Large intestine (tissue), 3 donors: ENCODE measurements around the gene GNG13. TPM values are rescaled to one million over a fixed set of nuclear protein-coding genes. Genes with fewer than 3 reads are reported as not detected.

Experiments used
- DNase-seq, 2 donors: peaks; one replicate each; pipeline versions ENCODE4 v3.0.0 to v3.0.0-alpha.2; 2013
- H3K27ac ChIP-seq: one replicate; pipeline ENCODE4 v1.5.1; 2013; ENCODE audit warnings: low read length
- H3K27me3 ChIP-seq: 2 replicates; pipeline ENCODE4 v1.6.1; 2013; ENCODE audit warnings: low read length; ENCODE audit not compliant: control insufficient read depth, insufficient read depth
- H3K36me3 ChIP-seq: 2 replicates; pipeline ENCODE4 v1.6.1; 2013; ENCODE audit warnings: low read length; ENCODE audit not compliant: control insufficient read depth, insufficient read depth
- H3K4me1 ChIP-seq: one replicate; pipeline ENCODE4 v1.6.1; 2013; ENCODE audit warnings: low read length; ENCODE audit not compliant: control insufficient read depth, insufficient read depth
- H3K4me3 ChIP-seq: one replicate; pipeline ENCODE4 v1.5.1; 2013; ENCODE audit warnings: low read length
- H3K9me3 ChIP-seq: one replicate; pipeline ENCODE4 v1.6.1; 2013; ENCODE audit warnings: mild to moderate bottlenecking, low read depth, low read length, moderate library complexity; ENCODE audit not compliant: control insufficient read depth
- WGBS: methylation state at CpG from one replicate; pipeline ENCODE4 v1.1.5; 2013; ENCODE audit warnings: low lambda C conversion rate; ENCODE audit not compliant: insufficient coverage; 5-methylcytosine and 5-hydroxymethylcytosine counted together
- polyA plus RNA-seq: library from polyadenylated mRNA; unstranded; fragments of 120-200 nt; gene quantifications from one replicate; pipeline ENCODE4 v1.2.1, GENCODE V29; 2013

Gene GNG13
- polyA plus RNA-seq, 1 donor: 0.81 TPM

GRCh38 chr16:794091-794822 lies 6.3 kb downstream of the GNG13 start:
- DNase-seq: no peak
- H3K9me3 ChIP-seq: peaks cover 8% of the 10 kb centered on the region

GRCh38 chr16:793414-793813 lies 7.1 kb downstream of the GNG13 start:
- H3K4me3 ChIP-seq: no peak overlapping the region
- H3K27ac ChIP-seq: no peak overlapping the region
- H3K4me1 ChIP-seq: peaks cover 3% of the 10 kb centered on the region
- peaks cover 15% of the 10 kb centered on the region for H3K36me3 ChIP-seq
- peaks cover 8% of the 10 kb centered on the region for H3K9me3 ChIP-seq
- no peaks in the 10 kb centered on the region for H3K27me3 ChIP-seq
- no CpG with 5 or more reads among the region's 8 CpGs for WGBS
- DNase-seq: no peak

More at GRCh38 chr16:794091-794822, 6.3 kb downstream of the GNG13 start:
- WGBS: no CpG with 5 or more reads among the region's 40 CpGs
- Histone ChIP-seq H3K4me3 (no peak overlapping the region), H3K4me1 (peaks cover under 1% of the 10 kb centered on the region), H3K36me3 (peaks cover 15% of the 10 kb centered on the region), H3K27me3 (peaks cover 6% of the 10 kb centered on the region), H3K27ac (no peak overlapping the region)

- WGBS: no CpG with 5 or more reads among the region's 46 CpGs
- H3K36me3 ChIP-seq: peaks cover 15% of the 10 kb centered on the region
Observed at GRCh38 chr16:792221-792995, 8.1 kb downstream of the GNG13 start.

GRCh38 chr16:791131-791530 lies 9.4 kb downstream of the GNG13 start:
- no peak overlapping the region for H3K4me3 ChIP-seq
- peaks cover 7% of the 10 kb centered on the region for H3K4me1 ChIP-seq
- peaks cover 6% of the 10 kb centered on the region for H3K9me3 ChIP-seq
- no peaks in the 10 kb centered on the region for H3K27me3 ChIP-seq
- WGBS: no CpG with 5 or more reads among the region's 23 CpGs
- H3K27ac ChIP-seq: no peak overlapping the region
- no peak for DNase-seq
- peaks cover 21% of the 10 kb centered on the region for H3K36me3 ChIP-seq

More at GRCh38 chr16:792221-792995, 8.1 kb downstream of the GNG13 start:
- H3K4me3 ChIP-seq: no peak overlapping the region
- H3K4me1 ChIP-seq: peaks cover 3% of the 10 kb centered on the region
- no peaks in the 10 kb centered on the region for H3K27me3 ChIP-seq
- H3K27ac ChIP-seq: no peak overlapping the region
- H3K9me3 ChIP-seq: peaks cover 8% of the 10 kb centered on the region
- DNase-seq: no peak

GRCh38 chr16:790086-790485 lies 10.4 kb downstream of the GNG13 start:
- no peak overlapping the region for H3K27ac ChIP-seq
- H3K9me3 ChIP-seq: peaks cover 6% of the 10 kb centered on the region
- no peak overlapping the region for H3K4me3 ChIP-seq
- no peak for DNase-seq
- no CpG with 5 or more reads among the region's 17 CpGs for WGBS
- no peaks in the 10 kb centered on the region for H3K27me3 ChIP-seq
- peaks cover 7% of the 10 kb centered on the region for H3K4me1 ChIP-seq
- peaks cover 26% of the 10 kb centered on the region for H3K36me3 ChIP-seq

GRCh38 chr16:789191-789850 lies 11.2 kb downstream of the GNG13 start:
- Histone ChIP-seq H3K4me3 (peak overlapping the region; percentile 64), H3K27me3 (no peaks in the 10 kb centered on the region), H3K9me3 (peaks cover 6% of the 10 kb centered on the region), H3K4me1 (peaks cover 7% of the 10 kb centered on the region), H3K36me3 (peaks cover 26% of the 10 kb centered on the region), H3K27ac (no peak overlapping the region)
- no CpG with 5 or more reads among the region's 33 CpGs for WGBS
- no peak for DNase-seq

- WGBS: no CpG with 5 or more reads among the region's 97 CpGs
- H3K4me1 ChIP-seq: peaks cover 7% of the 10 kb centered on the region
- peak; percentile 89 to 94 for DNase-seq
- H3K9me3 ChIP-seq: peaks cover 6% of the 10 kb centered on the region
- H3K4me3 ChIP-seq: peak within 1 kb of the TSS; percentile 87
- peaks cover 25% of the 10 kb centered on the region for H3K36me3 ChIP-seq
- H3K27me3 ChIP-seq: no peaks in the 10 kb centered on the region
- H3K27ac ChIP-seq: no peak within 1 kb of the TSS
Observed at GRCh38 chr16:788399-789126, 12.0 kb downstream of the GNG13 start, which contains the start of gene CHTF18. TSS of gene CHTF18 (plus strand) at chr16:788620. CDS start at chr16:788685, 65 bp downstream.

GRCh38 chr16:787978-788398 lies 12.5 kb downstream of the GNG13 start, which contains the start of gene RPUSD1:
TSS of gene RPUSD1 (minus strand) at chr16:788381. CDS start at chr16:787737, 644 bp downstream.
- peaks cover 7% of the 10 kb centered on the region for H3K4me1 ChIP-seq
- H3K4me3 ChIP-seq: peak within 1 kb of the TSS; percentile 87
- DNase-seq: no peak
- WGBS: no CpG with 5 or more reads among the region's 45 CpGs
- H3K9me3 ChIP-seq: peaks cover 6% of the 10 kb centered on the region
- peaks cover 23% of the 10 kb centered on the region for H3K36me3 ChIP-seq
- no peak within 1 kb of the TSS for H3K27ac ChIP-seq
- no peaks in the 10 kb centered on the region for H3K27me3 ChIP-seq

- Histone ChIP-seq H3K27me3 (peaks cover 2% of the 10 kb centered on the region), H3K27ac (no peak overlapping the region), H3K36me3 (peaks cover 23% of the 10 kb centered on the region), H3K9me3 (peaks cover 6% of the 10 kb centered on the region), H3K4me1 (peaks cover 7% of the 10 kb centered on the region), H3K4me3 (peak overlapping the region; percentile 87)
- no CpG with 5 or more reads among the region's 47 CpGs for WGBS
- DNase-seq: peak in 1 of 2 donors; percentile 52
Observed at GRCh38 chr16:787321-787966, 13.1 kb downstream of the GNG13 start.
